ENCODE results near the gene UBXN4. TPM values are rescaled to one million over a fixed set of nuclear protein-coding genes. Genes with fewer than 3 reads are reported as not detected.

Gene UBXN4
- total RNA-seq, 1 experiment from 2014 or later = 65.4 TPM

DNA sequence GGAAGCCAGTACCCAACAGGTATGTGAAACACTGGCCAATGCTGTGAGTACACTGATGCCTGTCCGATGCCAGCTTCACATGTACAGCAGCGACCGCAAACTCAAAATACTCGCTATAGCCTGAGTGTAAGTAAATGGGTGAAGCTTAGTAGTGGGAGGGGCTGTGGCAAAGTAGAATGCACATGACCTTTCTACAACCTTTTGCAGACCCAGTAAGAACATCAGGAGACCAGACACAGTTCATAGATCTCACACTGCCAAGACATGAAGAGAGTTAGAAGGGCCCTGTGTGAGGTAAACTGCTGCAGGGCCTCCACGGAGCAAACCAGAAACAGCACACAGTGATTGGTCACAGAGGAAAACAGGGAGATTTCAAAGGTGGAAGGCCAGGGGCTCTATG, 9.1 kb upstream of the UBXN4 start:
- H3K18ac ChIP-seq (ENCODE audit: insufficient read length, low read depth, low read length) = no peak overlapping the region
- H4K8ac ChIP-seq (replicated peaks; ENCODE audit: insufficient read length, low read depth, low read length) = no peak overlapping the region
- H3K23me2 ChIP-seq (ENCODE audit: insufficient read length, low read depth, low read length, poor library complexity, severe bottlenecking) = no peaks in the 10 kb centered on the region
- no peaks in the 10 kb centered on the region for H4K20me1 ChIP-seq (ENCODE audit: control insufficient read depth, insufficient read depth, insufficient read length)
- Mint-ChIP-seq H3K27me3 (ENCODE audit: low read depth) (no peaks in the 10 kb centered on the region), H3K36me3 (ENCODE audit: insufficient read depth in 1 of 3, low read depth in 3 of 3) (no peaks in the 10 kb centered on the region), H3K9me3 (no peaks in the 10 kb centered on the region; a peak in 1 of 5 replicates), H3K27ac (no peak overlapping the region), H3K4me3 (no peak overlapping the region), H3K4me1 (peaks cover 0 to 5% of the 10 kb centered on the region in 2 experiments; a peak in 1 of 4 replicates)
- H4K91ac ChIP-seq (ENCODE audit: insufficient read length, low read depth, low read length) = no peak overlapping the region
- no peak overlapping the region for H2BK5ac ChIP-seq (ENCODE audit: insufficient read length, low read length)
- TF ChIP-seq, protein P1, sequence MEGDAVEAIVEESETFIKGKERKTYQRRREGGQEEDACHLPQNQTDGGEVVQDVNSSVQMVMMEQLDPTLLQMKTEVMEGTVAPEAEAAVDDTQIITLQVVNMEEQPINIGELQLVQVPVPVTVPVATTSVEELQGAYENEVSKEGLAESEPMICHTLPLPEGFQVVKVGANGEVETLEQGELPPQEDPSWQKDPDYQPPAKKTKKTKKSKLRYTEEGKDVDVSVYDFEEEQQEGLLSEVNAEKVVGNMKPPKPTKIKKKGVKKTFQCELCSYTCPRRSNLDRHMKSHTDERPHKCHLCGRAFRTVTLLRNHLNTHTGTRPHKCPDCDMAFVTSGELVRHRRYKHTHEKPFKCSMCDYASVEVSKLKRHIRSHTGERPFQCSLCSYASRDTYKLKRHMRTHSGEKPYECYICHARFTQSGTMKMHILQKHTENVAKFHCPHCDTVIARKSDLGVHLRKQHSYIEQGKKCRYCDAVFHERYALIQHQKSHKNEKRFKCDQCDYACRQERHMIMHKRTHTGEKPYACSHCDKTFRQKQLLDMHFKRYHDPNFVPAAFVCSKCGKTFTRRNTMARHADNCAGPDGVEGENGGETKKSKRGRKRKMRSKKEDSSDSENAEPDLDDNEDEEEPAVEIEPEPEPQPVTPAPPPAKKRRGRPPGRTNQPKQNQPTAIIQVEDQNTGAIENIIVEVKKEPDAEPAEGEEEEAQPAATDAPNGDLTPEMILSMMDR (conservative IDR thresholded peaks at IDR 0.05) = no peak
- no peak overlapping the region for H2BK12ac ChIP-seq (ENCODE audit: insufficient read length, low read depth, low read length)
- WGBS (ENCODE audit: extremely low coverage, insufficient read length, low lambda C conversion rate) = no CpG with 5 or more reads among the region's 5 CpGs
- H3K14ac ChIP-seq (ENCODE audit: insufficient read depth, low read length) = no peak overlapping the region
- no peak overlapping the region for H2AFZ ChIP-seq (ENCODE audit: low read length)
- no peak for DNase-seq
- H2BK20ac ChIP-seq (ENCODE audit: low read depth, low read length, poor library complexity, severe bottlenecking) = no peak overlapping the region
- H3K9ac ChIP-seq (ENCODE audit: extremely low read depth, insufficient read length, low read length) = no peak overlapping the region
- H2BK120ac ChIP-seq (ENCODE audit: low read depth, low read length, poor library complexity, severe bottlenecking) = no peak overlapping the region
- H3T11ph ChIP-seq (ENCODE audit: low read length) = no peak overlapping the region
- H3K4me2 ChIP-seq (ENCODE audit: insufficient read depth, insufficient read length, low read length) = no peak overlapping the region
- H3K9me3 ChIP-seq (ENCODE audit: control insufficient read depth, low read depth, low read length) = no peaks in the 10 kb centered on the region
- H3K23ac ChIP-seq (ENCODE audit: insufficient read length, low read depth, low read length) = no peak overlapping the region
- H3K4ac ChIP-seq (ENCODE audit: low read depth, low read length) = no peak overlapping the region
- no peak overlapping the region for H3K27ac ChIP-seq (ENCODE audit: insufficient read length, low read depth, low read length)
- no peaks in the 10 kb centered on the region for H3K27me3 ChIP-seq (ENCODE audit: insufficient read depth, low read length)
- no peaks in the 10 kb centered on the region for H3K79me2 ChIP-seq (ENCODE audit: insufficient read depth, low read length)
- no peaks in the 10 kb centered on the region for H3K4me1 ChIP-seq (ENCODE audit: insufficient read depth, low read length)
- no peak overlapping the region for H4K5ac ChIP-seq (ENCODE audit: insufficient read length, low read depth, low read length)
- H2BK15ac ChIP-seq (ENCODE audit: low read depth, low read length) = no peak overlapping the region
- no peak overlapping the region for H2AK5ac ChIP-seq (ENCODE audit: insufficient read length, low read length)
- no peak overlapping the region for H3K56ac ChIP-seq (ENCODE audit: insufficient read length, low read depth, low read length)
- H3K79me1 ChIP-seq (ENCODE audit: insufficient read depth, low read depth, low read length, poor library complexity, severe bottlenecking) = no peaks in the 10 kb centered on the region

All from H9 (cell line).